K562 (cell line): ENCODE results near the gene HS6ST1. TPM values are rescaled to one million over a fixed set of nuclear protein-coding genes. Genes with fewer than 3 reads are reported as not detected.

Experiments used
- ATAC-seq: fragments of 200-7000 bp; cut with Tn5 transposase; 3 replicates; pipeline ENCODE4 v1.9.1; 2020; ENCODE audit warnings: moderate library complexity
- BruUV-seq: library from RNA; stranded (reverse); fragments of 400-500 nt; replicated peaks from 2 replicates; lab custom pipeline; 2021; lab: Mats Ljungman, UMichigan
- CTCF ChIA-PET: fragments of 300-600 bp; formaldehyde crosslinking; extraction: SDS; loops from one replicate; lab custom pipeline; 2021; ENCODE audit warnings: low intra/inter-chr PET ratio; lab: Yijun Ruan, JAX
- POLR2A ChIA-PET: fragments of 300-600, 350-650 bp; sonication (Branson Sonifier 250); formaldehyde crosslinking; extraction: SDS; loops from one replicate; lab custom pipeline; 2021; ENCODE audit warnings: antibody characterized with exemption, inconsistent platforms; lab: Yijun Ruan, JAX
- DNase-seq, 4 experiments: peaks; one replicate each; pipeline versions ENCODE4 v3.0.0 to v3.0.0-alpha.2; 2011 to 2018; ENCODE audit warnings: low spot score in 3 of 4, mixed read lengths in 3 of 4; ENCODE audit errors: extremely low read depth in 1 of 4
- FAIRE-seq: peaks from 2 replicates; lab custom pipeline; 2011; peaks lifted over from hg19 to GRCh38; lab: Jason Lieb, UNC
- H2AFZ ChIP-seq: 2 replicates; pipeline ENCODE4 v1.6.0; 2011; ENCODE audit warnings: low read depth, low read length, control low read depth, inconsistent platforms
- H3K27ac ChIP-seq: fragments of 200-600 bp; 3 replicates; pipeline ENCODE4 v1.8.0; 2011; ENCODE audit warnings: low read depth, mild to moderate bottlenecking, control low read depth, inconsistent platforms, low read length, moderate library complexity, mixed read lengths; ENCODE audit errors: extremely low read depth
- H3K27me3 ChIP-seq, 2 experiments: fragments of 300-600 bp in 1 of 2; 2 replicates in 1 of 2; 3 replicates in 1 of 2; pipeline versions ENCODE4 v1.6.0 to v1.8.0; 2011; ENCODE audit warnings: inconsistent platforms in 2 of 2, low read length in 2 of 2, mild to moderate bottlenecking in 1 of 2, mixed read lengths in 1 of 2, moderate library complexity in 1 of 2; ENCODE audit not compliant: control insufficient read depth in 2 of 2, insufficient read depth in 2 of 2
- H3K36me3 ChIP-seq: fragments of 300-600 bp; 3 replicates; pipeline ENCODE4 v1.8.0; 2011; ENCODE audit warnings: mild to moderate bottlenecking, low read length, inconsistent platforms; ENCODE audit not compliant: control insufficient read depth, insufficient read depth
- H3K4me1 ChIP-seq, 2 experiments: fragments of 200-600 bp in 1 of 2; replicated peaks in 1 of 2; 2 replicates in 1 of 2; 3 replicates in 1 of 2; pipeline versions ENCODE4 v1.5.1 to v1.8.0; 2011; ENCODE audit warnings: inconsistent platforms in 2 of 2, low read length in 2 of 2, mild to moderate bottlenecking in 1 of 2, mixed read lengths in 1 of 2, moderate library complexity in 1 of 2; ENCODE audit not compliant: control insufficient read depth in 2 of 2, insufficient read depth in 2 of 2
- H3K4me2 ChIP-seq: 2 replicates; pipeline ENCODE4 v1.6.1; 2011; ENCODE audit warnings: low read length, control low read depth, inconsistent platforms, mixed read lengths; ENCODE audit not compliant: insufficient read depth
- H3K4me3 ChIP-seq: fragments of 200-600 bp; sonication (generic), shearing (Covaris generic); 2 replicates; pipeline ENCODE4 v1.5.1; 2016; ENCODE audit warnings: control low read depth, inconsistent platforms
- H3K79me2 ChIP-seq: fragments of 200-600 bp; 3 replicates; pipeline ENCODE4 v1.8.0; 2011; ENCODE audit warnings: low read length, inconsistent platforms; ENCODE audit not compliant: control insufficient read depth, insufficient read depth
- H3K9ac ChIP-seq, 2 experiments: 2 replicates each; pipeline versions ENCODE4 v1.6.0 to v1.6.1; 2011; ENCODE audit warnings: low read depth in 2 of 2, low read length in 2 of 2, control low read depth in 1 of 2, inconsistent platforms in 1 of 2, mild to moderate bottlenecking in 1 of 2, mixed read lengths in 1 of 2; ENCODE audit not compliant: insufficient read depth in 1 of 2
- H3K9me1 ChIP-seq: one replicate; pipeline ENCODE4 v1.6.0; 2011; ENCODE audit warnings: inconsistent platforms, mild to moderate bottlenecking, low read length, moderate library complexity; ENCODE audit not compliant: control insufficient read depth, insufficient read depth
- H3K9me3 ChIP-seq: replicated peaks from 2 replicates; pipeline ENCODE4 v1.5.1; 2011; ENCODE audit warnings: low read depth, low read length, inconsistent platforms; ENCODE audit not compliant: control insufficient read depth, insufficient read depth
- H4K20me1 ChIP-seq: replicated peaks from 2 replicates; pipeline ENCODE4 v1.6.1; 2011; ENCODE audit warnings: low read length, inconsistent platforms, mixed read lengths; ENCODE audit not compliant: control insufficient read depth, insufficient read depth
- CREB3 ChIP-seq: fragments of 450-650 bp; conservative IDR thresholded peaks from 2 replicates; pipeline ENCODE4 v1.6.1; 2016; ENCODE audit warnings: missing genetic modification characterization, low read depth, mild to moderate bottlenecking, missing compliant biosample characterization, moderate library complexity
- DLX4 ChIP-seq: fragments of 250-450 bp; sonication (Bioruptor Pico); IDR thresholded peaks from 2 replicates; pipeline ENCODE4 v1.6.1; 2021; ENCODE audit warnings: mild to moderate bottlenecking
- ELK3 ChIP-seq: fragments of 450-650 bp; formaldehyde crosslinking; IDR thresholded peaks from 2 replicates; pipeline ENCODE4 v1.4.0; 2020; ENCODE audit warnings: mild to moderate bottlenecking
- KDM1A ChIP-seq, 2 experiments: fragments of 450-650 bp; IDR thresholded peaks; 2 replicates each; pipeline ENCODE4 v1.6.1; 2016; ENCODE audit warnings: mild to moderate bottlenecking in 2 of 2
- MLLT1 ChIP-seq, 2 experiments: fragments of 450-650 bp; IDR thresholded peaks; 2 replicates each; pipeline ENCODE4 v1.6.1; 2016
- RFX1 ChIP-seq: fragments of 450-650 bp; IDR thresholded peaks from 2 replicates; pipeline ENCODE4 v1.6.1; 2016; ENCODE audit warnings: mild to moderate bottlenecking, moderate library complexity
- RUNX1 ChIP-seq: sonication (generic); IDR thresholded peaks from 2 replicates; pipeline ENCODE4 v1.6.1; 2016; ENCODE audit warnings: antibody characterized with exemption, low read depth
- SPI1 ChIP-seq: IDR thresholded peaks from 2 replicates; pipeline ENCODE4 v1.6.1; 2011; ENCODE audit warnings: low read depth, low read length, control low read depth, borderline replicate concordance
- ZNF609 ChIP-seq: sonication (generic); formaldehyde crosslinking; IDR thresholded peaks from 2 replicates; pipeline ENCODE4 v1.8.1; 2023; ENCODE audit warnings: missing genetic modification reagents, mild to moderate bottlenecking, borderline replicate concordance
- ZNF668 ChIP-seq: fragments of 250-450 bp; sonication (Bioruptor Pico); IDR thresholded peaks from 2 replicates; pipeline ENCODE4 v1.8.0; 2022; ENCODE audit warnings: mild to moderate bottlenecking, inconsistent platforms
- WGBS: fragments of 100-300 bp; shearing (Covaris generic); methylation state at CpG from one replicate; pipeline ENCODE4 v1.1.6; 2016; ENCODE audit warnings: low coverage, mixed read lengths; ENCODE audit not compliant: insufficient coverage; ENCODE audit errors: missing lambda C conversion rate; 5-methylcytosine and 5-hydroxymethylcytosine counted together
- in situ Hi-C: fragments of 300-500 bp; cut with MboI; formaldehyde crosslinking; loops from 4 replicates; pipeline ENCODE4 v1.15.0; 2018; ENCODE audit warnings: inconsistent platforms, mixed read lengths
- intact Hi-C: fragments of 100-400 bp; cut with micrococcal nuclease; formaldehyde crosslinking; loops from 2 replicates; pipeline ENCODE4 v1.14.2; 2022
- polyA plus RNA-seq, 8 experiments: library from polyadenylated mRNA; depleted of rRNA in 4 of 8; stranded (reverse) in 5 of 8; unstranded in 3 of 8; fragments of >200 nt; fragmentation: Nextera tagmentation in 2 of 8; fragmentation: Illumina TruSeq in 1 of 8; extraction: Ambion mirVana in 2 of 8; extraction: Trizol in 1 of 8; gene quantifications; 2 replicates each; pipeline versions ENCODE4 v1.2.1 to v1.2.3, GENCODE V29; 2011 to 2014; ENCODE audit warnings: inconsistent platforms in 1 of 8, missing spikeins in 1 of 8
- total RNA-seq, 7 experiments: library from RNA; depleted of rRNA in 6 of 7; stranded (reverse); fragments of >200 nt in 6 of 7; fragmentation: Illumina TruSeq in 2 of 7; extraction: Trizol in 2 of 7; gene quantifications; 2 replicates each; pipeline versions ENCODE4 v1.2.1 to v1.2.3, GENCODE V29; 2011 to 2021; ENCODE audit warnings: low replicate concordance in 1 of 7

Gene HS6ST1
- total and polyA plus RNA-seq, 9 of the 15 experiments (the other 6 are each of a cell fraction or from before 2014, with no cell fraction given): 0.06 to 7.4 (median 3.8) TPM

GRCh38 chr2:128361376-128362131, 42.9 kb upstream of the HS6ST1 start:
- Histone ChIP-seq H3K36me3 (no peaks in the 10 kb centered on the region), H3K4me3 (no peak overlapping the region), H3K9ac (no peak overlapping the region), H3K79me2 (no peaks in the 10 kb centered on the region), H3K4me2 (no peak overlapping the region), H3K9me1 (no peaks in the 10 kb centered on the region), H2AFZ (no peak overlapping the region), H4K20me1 (0 out of 2 replicates have a peak, but pooled peaks cover 9% of the 10 kb centered on the region), H3K27ac (no peak overlapping the region), H3K4me1 (peaks cover 0 to 3% of the 10 kb centered on the region in 2 experiments; a peak in 2 of 5 replicates), H3K9me3 (no peaks in the 10 kb centered on the region), H3K27me3 (peaks cover 19 to 75% of the 10 kb centered on the region in 2 experiments)
- in situ Hi-C loops: no loop called here
- intact Hi-C loops: no loop called here
- 1% methylated on average over 14 of the region's 14 CpGs for WGBS
- POLR2A ChIA-PET: interaction anchor here (1.4 kb wide), 1 partner anchor 11 kb away, joined by 3 read pairs; no protein-coding TSS in a partner anchor
- no peak; the same call in 2 of the 3 replicates for ATAC-seq
- BruUV-seq: no TSS peak
- CTCF ChIA-PET: no interaction called here
- no peak for FAIRE-seq
- no peak for DNase-seq
- TF ChIP-seq DLX4 (CRISPR knock-in tag): no peak
- TF ChIP-seq RUNX1: no peak
- no peak for TF ChIP-seq CREB3 (tag)
- no peak for TF ChIP-seq ELK3 (CRISPR knock-in tag)
- no peak for TF ChIP-seq MLLT1 (IDR thresholded peaks at IDR 0.05)
- no peak for TF ChIP-seq RFX1
- TF ChIP-seq ZNF668 (CRISPR knock-in tag): no peak
- no peak for TF ChIP-seq ZNF609
- no peak for TF ChIP-seq KDM1A (IDR thresholded peaks at IDR 0.05)
- no peak for TF ChIP-seq SPI1
